ENCODE measurements around the gene PLPP3.

Gene PLPP3

GRCh38 chr1:56575865-56576264, 3.5 kb downstream of the PLPP3 start:
- DNase-seq = no peak

- no peak for DNase-seq
Measured at GRCh38 chr1:56574794-56575193, 4.6 kb downstream of the PLPP3 start.

- DNase-seq = no peak
Measured at GRCh38 chr1:56573311-56573710, 6.1 kb downstream of the PLPP3 start.

- DNase-seq = no peak
Measured at GRCh38 chr1:56572334-56573050, 6.9 kb downstream of the PLPP3 start.

GRCh38 chr1:56571448-56571847, 7.9 kb downstream of the PLPP3 start:
- no peak for DNase-seq

- DNase-seq = no peak
Measured at GRCh38 chr1:56570924-56571372, 8.4 kb downstream of the PLPP3 start.

GRCh38 chr1:56569661-56570060, 9.7 kb downstream of the PLPP3 start:
- no peak for DNase-seq

- DNase-seq = no peak
Measured at GRCh38 chr1:56566994-56567393, 12.4 kb downstream of the PLPP3 start.

- no peak for DNase-seq
Measured at GRCh38 chr1:56566061-56566744, 13.2 kb downstream of the PLPP3 start.

GRCh38 chr1:56564615-56565014, 14.7 kb downstream of the PLPP3 start:
- no peak for DNase-seq

GRCh38 chr1:56563568-56563967, 15.8 kb downstream of the PLPP3 start:
- no peak for DNase-seq

GRCh38 chr1:56562891-56563452, 16.4 kb downstream of the PLPP3 start:
- DNase-seq = no peak

GRCh38 chr1:56561227-56562019, 17.9 kb downstream of the PLPP3 start:
- DNase-seq = no peak

GRCh38 chr1:56557746-56558145, 21.6 kb downstream of the PLPP3 start:
- no peak for DNase-seq

GRCh38 chr1:56555448-56555847, 23.9 kb downstream of the PLPP3 start:
- DNase-seq = no peak

- no peak for DNase-seq
Measured at GRCh38 chr1:56553046-56553445, 26.3 kb downstream of the PLPP3 start.

GRCh38 chr1:56552349-56552748, 27.0 kb downstream of the PLPP3 start:
- DNase-seq = no peak

GRCh38 chr1:56551691-56552090, 27.7 kb downstream of the PLPP3 start:
- DNase-seq = no peak

GRCh38 chr1:56550859-56551188, 28.5 kb downstream of the PLPP3 start:
- no peak for DNase-seq

- DNase-seq = no peak
Measured at GRCh38 chr1:56550138-56550858, 29.1 kb downstream of the PLPP3 start.

GRCh38 chr1:56548571-56548970, 30.8 kb downstream of the PLPP3 start:
- DNase-seq = no peak

GRCh38 chr1:56547977-56548376, 31.4 kb downstream of the PLPP3 start:
- DNase-seq = no peak

- no peak for DNase-seq
Measured at GRCh38 chr1:56547473-56547872, 31.9 kb downstream of the PLPP3 start.

Measured in CD4-positive, alpha-beta T cell treated with Interleukin-6 for 4 hours (primary cell).